Progenitor cell of endocrine pancreas (in vitro differentiated cells): ENCODE data around the gene C1orf167. TPM values are rescaled to one million over a fixed set of nuclear protein-coding genes. Genes with fewer than 3 reads are reported as not detected.

Source experiments
- DNase-seq: peaks from one replicate; pipeline ENCODE4 v3.0.0; 2021; ENCODE audit warnings: low spot score; ENCODE audit not compliant: unreplicated experiment
- H3K27ac Mint-ChIP-seq: 2 replicates; pipeline ENCODE4 v1.8.0; 2021; ENCODE audit warnings: mild to moderate bottlenecking, moderate library complexity, mixed read lengths
- H3K27me3 Mint-ChIP-seq: 2 replicates; pipeline ENCODE4 v1.8.0; 2021; ENCODE audit warnings: mixed read lengths
- H3K36me3 Mint-ChIP-seq: 2 replicates; pipeline ENCODE4 v1.8.0; 2022; ENCODE audit warnings: mixed read lengths; ENCODE audit not compliant: insufficient read depth
- H3K4me1 Mint-ChIP-seq: 2 replicates; pipeline ENCODE4 v1.8.0; 2021; ENCODE audit warnings: low read depth, mixed read lengths
- H3K4me3 Mint-ChIP-seq: 2 replicates; pipeline ENCODE4 v1.8.0; 2021; ENCODE audit warnings: low read depth, mild to moderate bottlenecking, moderate library complexity, mixed read lengths
- H3K9me3 Mint-ChIP-seq: 2 replicates; pipeline ENCODE4 v1.8.0; 2021; ENCODE audit warnings: low read depth, mixed read lengths
- CTCF ChIP-seq: fragments of 200-600 bp; sonication (generic); IDR thresholded peaks from one replicate; pipeline ENCODE4 v1.5.0; 2021; ENCODE audit warnings: antibody characterized with exemption, mild to moderate bottlenecking; ENCODE audit not compliant: unreplicated experiment
- total RNA-seq: library from RNA; stranded (reverse); gene quantifications from 2 replicates; pipeline ENCODE4 v1.2.1, GENCODE V29; 2021

C1orf167 gene
- total RNA-seq, 1 donor from 2014 or later = not detected

GRCh38 chr1:11730429-11730891 is 31.5 kb upstream of the C1orf167 start:
- DNase-seq = no peak
- no peak for TF ChIP-seq CTCF
- H3K4me3 Mint-ChIP-seq = no peak overlapping the region
- H3K27me3 Mint-ChIP-seq = no peaks in the 10 kb centered on the region
- H3K36me3 Mint-ChIP-seq = no peaks in the 10 kb centered on the region
- H3K4me1 Mint-ChIP-seq = peaks cover 4% of the 10 kb centered on the region
- no peak overlapping the region for H3K27ac Mint-ChIP-seq
- H3K9me3 Mint-ChIP-seq = no peaks in the 10 kb centered on the region

GRCh38 chr1:11731691-11732283 is 30.2 kb upstream of the C1orf167 start:
- Mint-ChIP-seq H3K4me1 (peaks cover 5% of the 10 kb centered on the region), H3K27ac (peak overlapping the region; percentile 88), H3K9me3 (no peaks in the 10 kb centered on the region), H3K36me3 (no peaks in the 10 kb centered on the region), H3K27me3 (no peaks in the 10 kb centered on the region), H3K4me3 (no peak overlapping the region)
- DNase-seq = no peak
- TF ChIP-seq CTCF = no peak

- H3K4me1 Mint-ChIP-seq = peaks cover 10% of the 10 kb centered on the region
- H3K27me3 Mint-ChIP-seq = no peaks in the 10 kb centered on the region
- H3K36me3 Mint-ChIP-seq = no peaks in the 10 kb centered on the region
- H3K4me3 Mint-ChIP-seq = no peak overlapping the region
- no peak for DNase-seq
- no peak for TF ChIP-seq CTCF
- no peak overlapping the region for H3K27ac Mint-ChIP-seq
- H3K9me3 Mint-ChIP-seq = no peaks in the 10 kb centered on the region
Measured at GRCh38 chr1:11733306-11733705, 28.7 kb upstream of the C1orf167 start.

- Mint-ChIP-seq H3K4me1 (peaks cover 9% of the 10 kb centered on the region), H3K9me3 (no peaks in the 10 kb centered on the region), H3K4me3 (peak overlapping the region; percentile 96), H3K27me3 (no peaks in the 10 kb centered on the region), H3K36me3 (no peaks in the 10 kb centered on the region), H3K27ac (no peak overlapping the region)
- DNase-seq = no peak
- no peak for TF ChIP-seq CTCF
Measured at GRCh38 chr1:11735531-11735853, 26.5 kb upstream of the C1orf167 start.

GRCh38 chr1:11735854-11736745 is 25.9 kb upstream of the C1orf167 start, which contains the start of gene AGTRAP:
TSS of gene AGTRAP (plus strand) at chr1:11736136. CDS start at chr1:11736209, 73 bp downstream.
- H3K9me3 Mint-ChIP-seq = no peaks in the 10 kb centered on the region
- peak; percentile 13 for TF ChIP-seq CTCF
- no peaks in the 10 kb centered on the region for H3K27me3 Mint-ChIP-seq
- peaks cover 9% of the 10 kb centered on the region for H3K4me1 Mint-ChIP-seq
- peak within 1 kb of the TSS; percentile 96 for H3K4me3 Mint-ChIP-seq
- peak; percentile 93 for DNase-seq
- H3K27ac Mint-ChIP-seq = peak within 1 kb of the TSS; percentile 95
- no peaks in the 10 kb centered on the region for H3K36me3 Mint-ChIP-seq
